WTC11 (cell line): Measurements from ENCODE around the gene EEF2K. TPM values are rescaled to one million over a fixed set of nuclear protein-coding genes. Genes with fewer than 3 reads are reported as not detected.

Experiments
- ATAC-seq: fragments of 200-7000 bp; cut with Tn5 transposase; 2 replicates; pipeline ENCODE4 v1.10.0; 2021; ENCODE audit warnings: mild to moderate bottlenecking, moderate library complexity
- CTCF ChIA-PET: fragments of 300-600 bp; sonication (Branson Sonifier 250); formaldehyde crosslinking; loops from one replicate; lab custom pipeline; 2021; ENCODE audit warnings: antibody characterized with exemption; lab: Charles Lee
- POLR2A ChIA-PET: fragments of 350-600 bp; sonication (Branson Sonifier 250); formaldehyde crosslinking; loops from one replicate; lab custom pipeline; 2021; ENCODE audit warnings: antibody characterized with exemption; lab: Charles Lee
- DNase-seq: peaks from one replicate; pipeline ENCODE4 v3.0.0; 2021; ENCODE audit warnings: low spot score
- H3K27ac Mint-ChIP-seq: 2 replicates; pipeline ENCODE4 v1.8.0; 2021; ENCODE audit warnings: mixed read lengths
- H3K27me3 Mint-ChIP-seq: 2 replicates; pipeline ENCODE4 v1.8.0; 2021; ENCODE audit warnings: low read depth, mild to moderate bottlenecking, moderate library complexity, mixed read lengths
- H3K36me3 Mint-ChIP-seq: 2 replicates; pipeline ENCODE4 v1.8.0; 2021; ENCODE audit warnings: mixed read lengths
- H3K4me1 Mint-ChIP-seq: 2 replicates; pipeline ENCODE4 v1.8.0; 2022; ENCODE audit warnings: mixed read lengths
- H3K4me3 Mint-ChIP-seq: 2 replicates; pipeline ENCODE4 v1.8.0; 2021; ENCODE audit warnings: mild to moderate bottlenecking, moderate library complexity, mixed read lengths
- H3K9me3 Mint-ChIP-seq: 2 replicates; pipeline ENCODE4 v1.8.0; 2021; ENCODE audit warnings: mixed read lengths
- ELF4 ChIP-seq: sonication (generic); formaldehyde crosslinking; IDR thresholded peaks from 2 replicates; pipeline ENCODE4 v1.8.1; 2022; ENCODE audit warnings: low read depth, mild to moderate bottlenecking, moderate library complexity, missing genetic modification reagents
- ETV6 ChIP-seq: sonication (generic); formaldehyde crosslinking; IDR thresholded peaks from 2 replicates; pipeline ENCODE4 v1.8.1; 2022; ENCODE audit warnings: mild to moderate bottlenecking, missing genetic modification reagents
- FOXP1 ChIP-seq: sonication (generic); formaldehyde crosslinking; IDR thresholded peaks from 2 replicates; pipeline ENCODE4 v1.8.0; 2022; ENCODE audit warnings: missing genetic modification reagents, mild to moderate bottlenecking, moderate library complexity, borderline replicate concordance
- GRHL2 ChIP-seq: fragments of 250-450 bp; sonication (Bioruptor Pico); IDR thresholded peaks from 2 replicates; pipeline ENCODE4 v1.8.0; 2022; ENCODE audit warnings: mild to moderate bottlenecking, moderate library complexity; ENCODE audit not compliant: insufficient replicate concordance, severe bottlenecking
- NFATC4 ChIP-seq: fragments of 250-450 bp; sonication (Bioruptor Pico); IDR thresholded peaks from 2 replicates; pipeline ENCODE4 v1.9.0; 2021; ENCODE audit warnings: mild to moderate bottlenecking
- NFE2L1 ChIP-seq: sonication (generic); formaldehyde crosslinking; IDR thresholded peaks from 2 replicates; pipeline ENCODE4 v1.8.1; 2023; ENCODE audit warnings: missing genetic modification reagents
- SMAD4 ChIP-seq: sonication (generic); formaldehyde crosslinking; IDR thresholded peaks from 2 replicates; pipeline ENCODE4 v1.8.0; 2022; ENCODE audit warnings: mild to moderate bottlenecking, missing genetic modification reagents
- SOX15 ChIP-seq: fragments of 250-450 bp; sonication (Bioruptor Pico); IDR thresholded peaks from 2 replicates; pipeline ENCODE4 v1.9.0; 2021; ENCODE audit warnings: mild to moderate bottlenecking
- ZBTB21 ChIP-seq: sonication (generic); formaldehyde crosslinking; IDR thresholded peaks from 2 replicates; pipeline ENCODE4 v1.8.1; 2023; ENCODE audit warnings: mild to moderate bottlenecking, missing genetic modification reagents, borderline replicate concordance
- ZNF396 ChIP-seq: fragments of 250-450 bp; sonication (Bioruptor Pico); IDR thresholded peaks from 2 replicates; pipeline ENCODE4 v1.8.0; 2021; ENCODE audit warnings: mild to moderate bottlenecking, moderate library complexity, borderline replicate concordance
- ZNF423 ChIP-seq: fragments of 250-450 bp; sonication (Bioruptor Pico); IDR thresholded peaks from 2 replicates; pipeline ENCODE4 v2.1.2; 2022; ENCODE audit warnings: mild to moderate bottlenecking, moderate library complexity
- total RNA-seq: library from RNA; stranded (reverse); gene quantifications from 3 replicates; pipeline ENCODE4 v1.2.3, GENCODE V29; 2021
- TF ChIP-seq, protein P1 (sequence below): sonication (generic); formaldehyde crosslinking; IDR thresholded peaks from 2 replicates; pipeline ENCODE4 v1.8.1; 2023; ENCODE audit warnings: mild to moderate bottlenecking, missing genetic modification reagents, borderline replicate concordance
- TF ChIP-seq, protein P2 (sequence below): sonication (generic); formaldehyde crosslinking; IDR thresholded peaks from 2 replicates; pipeline ENCODE4 v1.8.0; 2022; ENCODE audit warnings: missing genetic modification reagents
- TF ChIP-seq, protein P3 (sequence below): fragments of 200-600 bp; IDR thresholded peaks from 2 replicates; pipeline ENCODE4 v1.8.0; 2022; ENCODE audit warnings: antibody characterized with exemption
- TF ChIP-seq, protein P4 (sequence below): sonication (generic); formaldehyde crosslinking; IDR thresholded peaks from 2 replicates; pipeline ENCODE4 v1.8.0; 2022; ENCODE audit warnings: mild to moderate bottlenecking, missing genetic modification reagents
- TF ChIP-seq, protein P5 (sequence below): sonication (generic); formaldehyde crosslinking; IDR thresholded peaks from 2 replicates; pipeline ENCODE4 v1.8.1; 2023; ENCODE audit warnings: mild to moderate bottlenecking, missing genetic modification reagents, moderate library complexity
- TF ChIP-seq, protein P6 (sequence below): fragments of 250-450 bp; sonication (Bioruptor Pico); conservative IDR thresholded peaks from 2 replicates; pipeline ENCODE4 v1.9.0; 2021; ENCODE audit warnings: mild to moderate bottlenecking
- TF ChIP-seq, protein P7 (sequence below): sonication (generic); formaldehyde crosslinking; IDR thresholded peaks from 2 replicates; pipeline ENCODE4 v1.8.0; 2022; ENCODE audit warnings: mild to moderate bottlenecking, missing genetic modification reagents

The EEF2K gene
- total RNA-seq, 1 experiment from 2014 or later = 26.7 TPM

DNA sequence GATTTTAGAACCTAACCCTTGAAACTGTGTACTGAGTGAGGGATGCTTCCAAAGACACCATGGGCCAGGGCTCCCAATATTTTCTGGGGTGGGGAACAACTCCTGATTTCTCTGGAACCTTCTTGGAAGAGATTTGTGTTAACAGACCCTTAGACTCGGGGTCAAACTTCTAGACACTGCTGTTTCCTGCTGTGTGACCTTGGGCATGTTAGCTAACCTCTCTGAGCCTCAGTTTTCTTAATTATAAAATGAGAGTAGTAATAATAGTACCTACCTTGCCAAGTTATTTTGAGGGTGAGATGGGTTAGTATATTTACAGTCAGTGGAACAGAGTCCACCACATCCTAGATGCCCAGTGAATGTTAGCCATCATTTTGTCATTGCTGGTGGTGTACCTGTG, 109.9 kb downstream of the EEF2K start (continued):
- TF ChIP-seq, protein P1, sequence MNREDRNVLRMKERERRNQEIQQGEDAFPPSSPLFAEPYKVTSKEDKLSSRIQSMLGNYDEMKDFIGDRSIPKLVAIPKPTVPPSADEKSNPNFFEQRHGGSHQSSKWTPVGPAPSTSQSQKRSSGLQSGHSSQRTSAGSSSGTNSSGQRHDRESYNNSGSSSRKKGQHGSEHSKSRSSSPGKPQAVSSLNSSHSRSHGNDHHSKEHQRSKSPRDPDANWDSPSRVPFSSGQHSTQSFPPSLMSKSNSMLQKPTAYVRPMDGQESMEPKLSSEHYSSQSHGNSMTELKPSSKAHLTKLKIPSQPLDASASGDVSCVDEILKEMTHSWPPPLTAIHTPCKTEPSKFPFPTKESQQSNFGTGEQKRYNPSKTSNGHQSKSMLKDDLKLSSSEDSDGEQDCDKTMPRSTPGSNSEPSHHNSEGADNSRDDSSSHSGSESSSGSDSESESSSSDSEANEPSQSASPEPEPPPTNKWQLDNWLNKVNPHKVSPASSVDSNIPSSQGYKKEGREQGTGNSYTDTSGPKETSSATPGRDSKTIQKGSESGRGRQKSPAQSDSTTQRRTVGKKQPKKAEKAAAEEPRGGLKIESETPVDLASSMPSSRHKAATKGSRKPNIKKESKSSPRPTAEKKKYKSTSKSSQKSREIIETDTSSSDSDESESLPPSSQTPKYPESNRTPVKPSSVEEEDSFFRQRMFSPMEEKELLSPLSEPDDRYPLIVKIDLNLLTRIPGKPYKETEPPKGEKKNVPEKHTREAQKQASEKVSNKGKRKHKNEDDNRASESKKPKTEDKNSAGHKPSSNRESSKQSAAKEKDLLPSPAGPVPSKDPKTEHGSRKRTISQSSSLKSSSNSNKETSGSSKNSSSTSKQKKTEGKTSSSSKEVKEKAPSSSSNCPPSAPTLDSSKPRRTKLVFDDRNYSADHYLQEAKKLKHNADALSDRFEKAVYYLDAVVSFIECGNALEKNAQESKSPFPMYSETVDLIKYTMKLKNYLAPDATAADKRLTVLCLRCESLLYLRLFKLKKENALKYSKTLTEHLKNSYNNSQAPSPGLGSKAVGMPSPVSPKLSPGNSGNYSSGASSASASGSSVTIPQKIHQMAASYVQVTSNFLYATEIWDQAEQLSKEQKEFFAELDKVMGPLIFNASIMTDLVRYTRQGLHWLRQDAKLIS (CRISPR knock-in tag) = no peak

DNA sequence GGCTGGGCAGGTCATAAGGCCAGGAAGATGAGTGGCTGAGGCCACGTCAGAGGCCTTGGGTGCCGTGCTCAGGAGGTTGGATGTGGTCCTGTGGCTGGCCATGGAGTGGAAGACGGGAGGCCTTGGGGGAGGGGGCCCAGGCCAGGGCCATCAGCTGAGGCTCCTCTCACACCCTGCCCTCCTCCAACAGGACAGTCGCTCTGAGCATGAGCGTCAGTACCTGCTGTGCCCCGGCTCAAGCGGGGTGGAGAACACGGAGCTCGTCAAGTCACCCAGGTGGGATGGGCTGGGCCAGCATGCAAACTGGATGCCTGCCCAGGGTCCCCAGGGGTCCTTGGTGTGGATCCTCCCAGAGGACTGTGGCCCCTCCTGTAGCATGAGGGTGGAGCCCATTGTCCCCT, 110.3 kb downstream of the EEF2K start:
- no peak for ATAC-seq
- CTCF ChIA-PET = no interaction called here
- TF ChIP-seq, protein P2, sequence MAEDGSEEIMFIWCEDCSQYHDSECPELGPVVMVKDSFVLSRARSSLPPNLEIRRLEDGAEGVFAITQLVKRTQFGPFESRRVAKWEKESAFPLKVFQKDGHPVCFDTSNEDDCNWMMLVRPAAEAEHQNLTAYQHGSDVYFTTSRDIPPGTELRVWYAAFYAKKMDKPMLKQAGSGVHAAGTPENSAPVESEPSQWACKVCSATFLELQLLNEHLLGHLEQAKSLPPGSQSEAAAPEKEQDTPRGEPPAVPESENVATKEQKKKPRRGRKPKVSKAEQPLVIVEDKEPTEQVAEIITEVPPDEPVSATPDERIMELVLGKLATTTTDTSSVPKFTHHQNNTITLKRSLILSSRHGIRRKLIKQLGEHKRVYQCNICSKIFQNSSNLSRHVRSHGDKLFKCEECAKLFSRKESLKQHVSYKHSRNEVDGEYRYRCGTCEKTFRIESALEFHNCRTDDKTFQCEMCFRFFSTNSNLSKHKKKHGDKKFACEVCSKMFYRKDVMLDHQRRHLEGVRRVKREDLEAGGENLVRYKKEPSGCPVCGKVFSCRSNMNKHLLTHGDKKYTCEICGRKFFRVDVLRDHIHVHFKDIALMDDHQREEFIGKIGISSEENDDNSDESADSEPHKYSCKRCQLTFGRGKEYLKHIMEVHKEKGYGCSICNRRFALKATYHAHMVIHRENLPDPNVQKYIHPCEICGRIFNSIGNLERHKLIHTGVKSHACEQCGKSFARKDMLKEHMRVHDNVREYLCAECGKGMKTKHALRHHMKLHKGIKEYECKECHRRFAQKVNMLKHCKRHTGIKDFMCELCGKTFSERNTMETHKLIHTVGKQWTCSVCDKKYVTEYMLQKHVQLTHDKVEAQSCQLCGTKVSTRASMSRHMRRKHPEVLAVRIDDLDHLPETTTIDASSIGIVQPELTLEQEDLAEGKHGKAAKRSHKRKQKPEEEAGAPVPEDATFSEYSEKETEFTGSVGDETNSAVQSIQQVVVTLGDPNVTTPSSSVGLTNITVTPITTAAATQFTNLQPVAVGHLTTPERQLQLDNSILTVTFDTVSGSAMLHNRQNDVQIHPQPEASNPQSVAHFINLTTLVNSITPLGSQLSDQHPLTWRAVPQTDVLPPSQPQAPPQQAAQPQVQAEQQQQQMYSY = no peak
- TF ChIP-seq, protein P3, sequence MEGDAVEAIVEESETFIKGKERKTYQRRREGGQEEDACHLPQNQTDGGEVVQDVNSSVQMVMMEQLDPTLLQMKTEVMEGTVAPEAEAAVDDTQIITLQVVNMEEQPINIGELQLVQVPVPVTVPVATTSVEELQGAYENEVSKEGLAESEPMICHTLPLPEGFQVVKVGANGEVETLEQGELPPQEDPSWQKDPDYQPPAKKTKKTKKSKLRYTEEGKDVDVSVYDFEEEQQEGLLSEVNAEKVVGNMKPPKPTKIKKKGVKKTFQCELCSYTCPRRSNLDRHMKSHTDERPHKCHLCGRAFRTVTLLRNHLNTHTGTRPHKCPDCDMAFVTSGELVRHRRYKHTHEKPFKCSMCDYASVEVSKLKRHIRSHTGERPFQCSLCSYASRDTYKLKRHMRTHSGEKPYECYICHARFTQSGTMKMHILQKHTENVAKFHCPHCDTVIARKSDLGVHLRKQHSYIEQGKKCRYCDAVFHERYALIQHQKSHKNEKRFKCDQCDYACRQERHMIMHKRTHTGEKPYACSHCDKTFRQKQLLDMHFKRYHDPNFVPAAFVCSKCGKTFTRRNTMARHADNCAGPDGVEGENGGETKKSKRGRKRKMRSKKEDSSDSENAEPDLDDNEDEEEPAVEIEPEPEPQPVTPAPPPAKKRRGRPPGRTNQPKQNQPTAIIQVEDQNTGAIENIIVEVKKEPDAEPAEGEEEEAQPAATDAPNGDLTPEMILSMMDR = no peak
- TF ChIP-seq NFE2L1 (no peak), ZNF396 (CRISPR knock-in tag) (no peak), ETV6 (CRISPR knock-in tag) (no peak), FOXP1 (no peak), SOX15 (CRISPR knock-in tag) (no peak), GRHL2 (CRISPR knock-in tag) (no peak), ELF4 (CRISPR knock-in tag) (no peak), SMAD4 (CRISPR knock-in tag) (no peak), NFATC4 (CRISPR knock-in tag) (no peak), ZBTB21 (CRISPR knock-in tag) (no peak), ZNF423 (no peak)
- TF ChIP-seq, protein P4, sequence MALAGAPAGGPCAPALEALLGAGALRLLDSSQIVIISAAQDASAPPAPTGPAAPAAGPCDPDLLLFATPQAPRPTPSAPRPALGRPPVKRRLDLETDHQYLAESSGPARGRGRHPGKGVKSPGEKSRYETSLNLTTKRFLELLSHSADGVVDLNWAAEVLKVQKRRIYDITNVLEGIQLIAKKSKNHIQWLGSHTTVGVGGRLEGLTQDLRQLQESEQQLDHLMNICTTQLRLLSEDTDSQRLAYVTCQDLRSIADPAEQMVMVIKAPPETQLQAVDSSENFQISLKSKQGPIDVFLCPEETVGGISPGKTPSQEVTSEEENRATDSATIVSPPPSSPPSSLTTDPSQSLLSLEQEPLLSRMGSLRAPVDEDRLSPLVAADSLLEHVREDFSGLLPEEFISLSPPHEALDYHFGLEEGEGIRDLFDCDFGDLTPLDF (CRISPR knock-in tag) = no peak
- TF ChIP-seq, protein P5, sequence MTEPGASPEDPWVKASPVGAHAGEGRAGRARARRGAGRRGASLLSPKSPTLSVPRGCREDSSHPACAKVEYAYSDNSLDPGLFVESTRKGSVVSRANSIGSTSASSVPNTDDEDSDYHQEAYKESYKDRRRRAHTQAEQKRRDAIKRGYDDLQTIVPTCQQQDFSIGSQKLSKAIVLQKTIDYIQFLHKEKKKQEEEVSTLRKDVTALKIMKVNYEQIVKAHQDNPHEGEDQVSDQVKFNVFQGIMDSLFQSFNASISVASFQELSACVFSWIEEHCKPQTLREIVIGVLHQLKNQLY = no peak
- TF ChIP-seq, protein P6, sequence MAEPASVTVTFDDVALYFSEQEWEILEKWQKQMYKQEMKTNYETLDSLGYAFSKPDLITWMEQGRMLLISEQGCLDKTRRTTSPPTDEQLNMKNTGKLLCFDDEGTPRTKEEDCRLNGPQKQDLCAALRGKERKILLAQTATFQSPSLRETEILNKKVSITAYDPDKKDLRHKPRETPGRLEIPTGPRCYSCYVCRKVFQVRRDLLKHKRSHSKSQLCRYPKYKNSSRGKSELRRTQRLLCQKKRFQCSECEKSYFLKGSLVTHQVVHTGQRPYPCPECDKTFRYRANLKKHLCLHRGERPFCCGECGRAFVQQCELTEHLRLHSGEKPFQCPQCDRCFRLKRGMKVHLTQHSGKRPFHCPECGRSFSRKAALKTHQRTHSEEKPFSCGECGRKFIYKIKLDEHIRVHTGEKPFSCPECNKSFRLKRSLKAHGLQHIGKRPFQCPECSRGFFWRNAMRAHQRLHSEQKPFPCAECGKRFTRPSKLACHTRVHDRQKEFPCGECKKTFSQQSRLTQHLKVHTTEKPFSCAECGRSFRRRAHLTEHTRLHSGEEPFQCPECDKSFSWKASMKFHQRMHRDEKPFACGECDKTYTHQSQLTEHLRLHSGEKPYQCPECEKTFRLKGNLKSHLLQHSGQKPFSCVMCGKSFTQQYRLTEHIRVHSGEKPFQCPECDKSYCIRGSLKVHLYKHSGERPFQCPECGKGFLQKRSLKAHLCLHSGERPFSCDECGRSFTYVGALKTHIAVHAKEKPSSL (CRISPR knock-in tag) = no peak
- TF ChIP-seq, protein P7, sequence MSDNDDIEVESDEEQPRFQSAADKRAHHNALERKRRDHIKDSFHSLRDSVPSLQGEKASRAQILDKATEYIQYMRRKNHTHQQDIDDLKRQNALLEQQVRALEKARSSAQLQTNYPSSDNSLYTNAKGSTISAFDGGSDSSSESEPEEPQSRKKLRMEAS (CRISPR knock-in tag) = no peak
- TF ChIP-seq, all 79 proteins: peak for 0
- H3K9me3 Mint-ChIP-seq = no peaks in the 10 kb centered on the region
- H3K36me3 Mint-ChIP-seq = peaks cover 52% of the 10 kb centered on the region
- no peaks in the 10 kb centered on the region for H3K27me3 Mint-ChIP-seq
- POLR2A ChIA-PET = no interaction called here
- no peak overlapping the region for H3K27ac Mint-ChIP-seq
- H3K4me3 Mint-ChIP-seq = no peak overlapping the region
- no peaks in the 10 kb centered on the region for H3K4me1 Mint-ChIP-seq
- no peak for DNase-seq
